ENCODE results near the gene PSMD10. TPM values are rescaled to one million over a fixed set of nuclear protein-coding genes. Genes with fewer than 3 reads are reported as not detected.

Gene PSMD10
- total RNA-seq, 1 experiment from 2014 or later = 88.6 TPM

DNA sequence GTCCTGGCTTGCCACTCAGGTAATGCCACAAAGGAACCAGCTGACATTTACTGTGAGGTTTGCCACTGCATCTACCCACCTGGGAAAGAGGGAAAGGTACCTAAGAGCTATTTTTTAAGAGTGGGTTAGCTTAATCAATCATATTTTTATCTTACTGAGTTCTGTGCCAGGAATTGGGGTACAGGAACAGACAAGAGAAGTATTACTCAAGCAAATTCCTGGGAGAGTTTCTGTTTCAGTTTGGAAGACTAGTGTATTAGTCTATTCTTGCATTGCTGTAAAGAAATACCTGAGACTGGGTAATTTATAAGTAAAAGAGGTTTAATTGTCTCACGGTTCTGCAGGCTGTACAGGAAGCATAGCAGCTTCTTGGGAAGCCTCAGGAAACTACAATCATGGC lies 23.2 kb downstream of the PSMD10 start:
- CTCF ChIA-PET = interaction anchor here (0.6 kb wide), 1 partner anchor 87 kb away, joined by 3 read pairs; no protein-coding TSS in a partner anchor

DNA sequence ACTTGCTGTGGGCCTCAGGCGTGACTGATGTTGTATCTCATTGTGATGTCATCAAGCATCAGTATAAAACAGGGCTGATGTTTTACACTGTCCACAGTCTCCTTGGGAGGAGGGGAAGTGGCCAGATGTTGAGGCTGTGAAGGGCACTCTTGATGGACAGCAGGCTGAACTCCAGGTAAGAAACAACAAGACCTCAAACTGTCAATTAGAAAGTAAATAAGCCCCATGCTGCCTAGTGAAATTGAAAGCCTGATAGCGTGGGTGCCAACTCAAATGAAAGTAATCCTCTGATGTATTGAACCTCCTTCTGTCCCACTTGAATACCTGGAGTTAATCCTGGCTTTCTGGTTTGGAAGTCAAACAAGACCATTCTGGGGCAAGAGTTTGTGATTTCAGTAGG lies 26.7 kb downstream of the PSMD10 start:
- no peaks in the 10 kb centered on the region for H3K9me3 ChIP-seq (ENCODE audit: control insufficient read depth, insufficient read depth, low read depth, low read length)
- TF ChIP-seq POLR2AphosphoS5 (IDR thresholded peaks at IDR 0.05; ENCODE audit: low read depth, low read length) (no peak), TCF7L2 (IDR thresholded peaks at IDR 0.05; ENCODE audit: low read depth, low read length) (no peak), SIN3A (IDR thresholded peaks at IDR 0.05; ENCODE audit: borderline replicate concordance, insufficient read depth, low read depth, low read length) (no peak)
- TF ChIP-seq, protein P1, sequence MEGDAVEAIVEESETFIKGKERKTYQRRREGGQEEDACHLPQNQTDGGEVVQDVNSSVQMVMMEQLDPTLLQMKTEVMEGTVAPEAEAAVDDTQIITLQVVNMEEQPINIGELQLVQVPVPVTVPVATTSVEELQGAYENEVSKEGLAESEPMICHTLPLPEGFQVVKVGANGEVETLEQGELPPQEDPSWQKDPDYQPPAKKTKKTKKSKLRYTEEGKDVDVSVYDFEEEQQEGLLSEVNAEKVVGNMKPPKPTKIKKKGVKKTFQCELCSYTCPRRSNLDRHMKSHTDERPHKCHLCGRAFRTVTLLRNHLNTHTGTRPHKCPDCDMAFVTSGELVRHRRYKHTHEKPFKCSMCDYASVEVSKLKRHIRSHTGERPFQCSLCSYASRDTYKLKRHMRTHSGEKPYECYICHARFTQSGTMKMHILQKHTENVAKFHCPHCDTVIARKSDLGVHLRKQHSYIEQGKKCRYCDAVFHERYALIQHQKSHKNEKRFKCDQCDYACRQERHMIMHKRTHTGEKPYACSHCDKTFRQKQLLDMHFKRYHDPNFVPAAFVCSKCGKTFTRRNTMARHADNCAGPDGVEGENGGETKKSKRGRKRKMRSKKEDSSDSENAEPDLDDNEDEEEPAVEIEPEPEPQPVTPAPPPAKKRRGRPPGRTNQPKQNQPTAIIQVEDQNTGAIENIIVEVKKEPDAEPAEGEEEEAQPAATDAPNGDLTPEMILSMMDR (IDR thresholded peaks at IDR 0.05) = no peak
- TF ChIP-seq, protein P2, sequence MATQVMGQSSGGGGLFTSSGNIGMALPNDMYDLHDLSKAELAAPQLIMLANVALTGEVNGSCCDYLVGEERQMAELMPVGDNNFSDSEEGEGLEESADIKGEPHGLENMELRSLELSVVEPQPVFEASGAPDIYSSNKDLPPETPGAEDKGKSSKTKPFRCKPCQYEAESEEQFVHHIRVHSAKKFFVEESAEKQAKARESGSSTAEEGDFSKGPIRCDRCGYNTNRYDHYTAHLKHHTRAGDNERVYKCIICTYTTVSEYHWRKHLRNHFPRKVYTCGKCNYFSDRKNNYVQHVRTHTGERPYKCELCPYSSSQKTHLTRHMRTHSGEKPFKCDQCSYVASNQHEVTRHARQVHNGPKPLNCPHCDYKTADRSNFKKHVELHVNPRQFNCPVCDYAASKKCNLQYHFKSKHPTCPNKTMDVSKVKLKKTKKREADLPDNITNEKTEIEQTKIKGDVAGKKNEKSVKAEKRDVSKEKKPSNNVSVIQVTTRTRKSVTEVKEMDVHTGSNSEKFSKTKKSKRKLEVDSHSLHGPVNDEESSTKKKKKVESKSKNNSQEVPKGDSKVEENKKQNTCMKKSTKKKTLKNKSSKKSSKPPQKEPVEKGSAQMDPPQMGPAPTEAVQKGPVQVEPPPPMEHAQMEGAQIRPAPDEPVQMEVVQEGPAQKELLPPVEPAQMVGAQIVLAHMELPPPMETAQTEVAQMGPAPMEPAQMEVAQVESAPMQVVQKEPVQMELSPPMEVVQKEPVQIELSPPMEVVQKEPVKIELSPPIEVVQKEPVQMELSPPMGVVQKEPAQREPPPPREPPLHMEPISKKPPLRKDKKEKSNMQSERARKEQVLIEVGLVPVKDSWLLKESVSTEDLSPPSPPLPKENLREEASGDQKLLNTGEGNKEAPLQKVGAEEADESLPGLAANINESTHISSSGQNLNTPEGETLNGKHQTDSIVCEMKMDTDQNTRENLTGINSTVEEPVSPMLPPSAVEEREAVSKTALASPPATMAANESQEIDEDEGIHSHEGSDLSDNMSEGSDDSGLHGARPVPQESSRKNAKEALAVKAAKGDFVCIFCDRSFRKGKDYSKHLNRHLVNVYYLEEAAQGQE (IDR thresholded peaks at IDR 0.05; ENCODE audit: insufficient read depth in 1 of 2, low read depth in 2 of 2, low read length in 1 of 2) = no peak
- DNase-seq (ENCODE audit: low read depth, low spot score) (no peak), ATAC-seq (no peak)
- ChIA-PET CTCF (no interaction called here), POLR2A (no interaction called here)
- intact Hi-C loops (cut with micrococcal nuclease; ENCODE audit: unreplicated experiment) = no loop called here
- no TSS peak for BruUV-seq (replicated peaks)
- in situ Hi-C loops (cut with HindIII; ENCODE audit: low pct_unique_long_range_greater_than_20kb, low sequenced_read_pairs) = no loop called here
- H3K4me1 ChIP-seq (ENCODE audit: control insufficient read depth, insufficient read depth, low read length) = no peaks in the 10 kb centered on the region
- H3K27ac ChIP-seq (ENCODE audit: low read length) = no peak overlapping the region
- no peaks in the 10 kb centered on the region for H3K27me3 ChIP-seq (ENCODE audit: control insufficient read depth, insufficient read depth, low read length)
- H3K4me3 ChIP-seq (ENCODE audit: low read depth in 2 of 2, low read length in 2 of 2) = no peak overlapping the region
- no peaks in the 10 kb centered on the region for H3K36me3 ChIP-seq (ENCODE audit: control insufficient read depth, insufficient read depth, low read length)

More for the DNA sequence above, 23.2 kb downstream of the PSMD10 start:
- TF ChIP-seq, protein P1 (IDR thresholded peaks at IDR 0.05) = no peak
- TF ChIP-seq TCF7L2 (IDR thresholded peaks at IDR 0.05; ENCODE audit: low read depth, low read length) = no peak
- TF ChIP-seq SIN3A (IDR thresholded peaks at IDR 0.05; ENCODE audit: borderline replicate concordance, insufficient read depth, low read depth, low read length) = no peak
- no peak for TF ChIP-seq POLR2AphosphoS5 (IDR thresholded peaks at IDR 0.05; ENCODE audit: low read depth, low read length)
- TF ChIP-seq, protein P2 (IDR thresholded peaks at IDR 0.05; ENCODE audit: insufficient read depth in 1 of 2, low read depth in 2 of 2, low read length in 1 of 2) = no peak
- Histone ChIP-seq H3K4me3 (ENCODE audit: low read depth in 2 of 2, low read length in 2 of 2) (no peak overlapping the region), H3K4me1 (ENCODE audit: control insufficient read depth, insufficient read depth, low read length) (peaks cover 5% of the 10 kb centered on the region), H3K27ac (ENCODE audit: low read length) (no peak overlapping the region), H3K9me3 (ENCODE audit: control insufficient read depth, insufficient read depth, low read depth, low read length) (no peaks in the 10 kb centered on the region), H3K27me3 (ENCODE audit: control insufficient read depth, insufficient read depth, low read length) (no peaks in the 10 kb centered on the region), H3K36me3 (ENCODE audit: control insufficient read depth, insufficient read depth, low read length) (no peaks in the 10 kb centered on the region)
- ATAC-seq (no peak), DNase-seq (ENCODE audit: low read depth, low spot score) (no peak)
- POLR2A ChIA-PET = no interaction called here
- intact Hi-C loops (cut with micrococcal nuclease; ENCODE audit: unreplicated experiment) (no loop called here), in situ Hi-C loops (cut with HindIII; ENCODE audit: low pct_unique_long_range_greater_than_20kb, low sequenced_read_pairs) (no loop called here)
- BruUV-seq (replicated peaks) = no TSS peak
